ENCODE data around the gene TP53TG5.

The TP53TG5 gene

DNA sequence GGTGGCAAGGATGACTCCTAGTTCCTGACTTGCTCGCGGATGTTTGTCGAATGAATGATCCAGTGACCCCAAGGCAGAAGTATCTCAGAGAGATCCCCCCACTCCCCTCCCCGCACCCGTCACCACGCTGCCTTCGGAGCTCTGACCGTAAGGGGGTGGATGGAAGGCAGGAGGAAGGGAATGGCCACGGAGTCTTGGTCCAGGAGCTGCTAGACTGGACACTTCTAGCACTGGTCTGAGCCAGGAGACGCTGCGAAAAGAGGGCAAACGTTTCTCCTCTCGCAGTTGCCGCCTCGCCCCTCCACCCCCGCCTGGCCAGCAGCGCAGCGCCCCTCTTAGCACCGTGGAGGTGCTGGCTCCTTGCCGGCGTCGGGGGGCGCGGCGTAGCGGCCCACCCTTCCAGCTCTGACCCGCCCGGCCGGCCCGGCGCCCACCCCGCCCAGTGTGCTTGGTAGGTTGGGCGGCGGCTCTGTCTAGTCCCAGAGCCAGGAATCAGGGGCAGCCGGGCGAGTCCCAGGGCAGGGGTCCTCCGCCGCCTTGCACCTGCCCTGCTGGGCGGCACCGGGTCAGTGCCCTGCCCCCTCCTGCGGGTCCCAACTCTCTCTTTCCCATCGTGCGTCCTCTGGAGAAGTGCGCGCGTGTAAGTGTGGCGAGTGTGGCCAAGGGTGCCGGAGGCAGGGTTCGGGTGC, 27.6 kb upstream of the TP53TG5 start:
- no peak for DNase-seq (ENCODE audit: low spot score)

DNA sequence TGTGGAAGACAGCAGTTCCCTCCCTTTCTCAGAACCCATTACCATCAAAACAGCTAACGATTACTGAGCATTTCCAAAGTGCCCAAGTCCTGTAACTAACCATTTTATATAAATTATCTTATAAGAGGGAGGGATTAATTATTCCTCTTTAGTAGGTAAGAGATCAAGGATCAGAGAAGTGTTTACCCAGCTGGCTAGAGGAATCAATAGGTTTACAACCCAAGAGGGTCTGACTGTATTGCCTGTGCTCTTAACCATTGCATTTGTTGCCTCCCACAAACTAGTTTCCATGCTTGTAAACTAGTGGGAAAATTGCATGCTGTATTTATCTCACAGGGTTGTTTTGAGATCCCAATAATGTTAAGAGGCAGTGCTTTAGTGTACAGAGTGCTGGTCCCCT, 26.3 kb upstream of the TP53TG5 start:
- no peak for DNase-seq (ENCODE audit: low spot score)

DNA sequence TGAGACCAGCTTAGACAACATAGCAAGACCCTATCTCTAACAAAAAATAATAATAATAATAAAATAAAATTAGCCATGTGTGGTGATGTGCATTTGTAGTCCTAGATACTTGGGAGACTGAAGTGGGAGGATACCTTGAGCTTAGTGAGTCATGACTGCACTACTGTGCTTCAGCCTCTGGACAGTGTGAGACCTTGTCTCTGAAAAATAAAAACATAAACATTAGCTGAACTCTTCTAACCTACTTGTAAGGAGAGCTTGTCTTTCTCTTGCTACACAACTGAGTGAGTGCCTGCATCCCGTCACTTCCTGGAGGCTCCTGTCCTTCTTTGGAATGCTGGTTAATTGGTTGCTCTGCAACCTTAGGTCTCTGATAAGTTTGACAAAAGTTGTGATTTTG, 24.8 kb upstream of the TP53TG5 start:
- DNase-seq (ENCODE audit: low spot score), result no peak

DNA sequence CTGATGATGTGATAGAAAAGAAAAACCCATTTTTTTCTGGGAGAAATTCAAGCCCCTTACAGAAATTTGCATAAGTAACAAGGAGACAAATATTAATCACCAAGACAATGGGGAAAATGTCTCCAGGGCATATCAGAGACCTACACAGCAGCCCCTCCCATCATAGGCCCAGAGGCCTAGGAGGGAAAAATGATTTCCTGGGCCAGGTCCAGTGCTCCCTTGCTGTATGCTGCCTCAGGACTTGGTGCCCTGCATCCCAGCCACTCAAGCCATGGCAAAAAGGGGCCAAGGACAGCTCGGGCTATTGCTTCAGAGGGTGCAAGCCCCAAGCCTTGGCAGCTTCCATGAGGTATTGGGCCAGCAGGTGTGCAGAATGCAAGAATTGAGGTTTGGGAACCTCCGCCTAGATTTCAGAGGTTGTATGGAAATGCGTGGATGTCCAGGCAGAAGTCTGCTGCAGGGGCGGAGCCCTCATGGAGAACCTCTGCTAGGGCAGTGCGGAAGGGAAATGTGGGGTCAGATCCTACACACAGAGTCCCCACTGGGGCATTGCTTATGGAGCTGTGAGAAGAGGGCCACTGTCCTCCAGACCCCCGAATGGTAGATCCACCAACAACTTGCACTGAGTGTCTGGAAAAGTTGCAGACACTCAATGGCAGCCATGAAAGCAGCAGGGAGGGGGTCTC, 22.4 kb upstream of the TP53TG5 start:
- DNase-seq (ENCODE audit: low spot score), result no peak

DNA sequence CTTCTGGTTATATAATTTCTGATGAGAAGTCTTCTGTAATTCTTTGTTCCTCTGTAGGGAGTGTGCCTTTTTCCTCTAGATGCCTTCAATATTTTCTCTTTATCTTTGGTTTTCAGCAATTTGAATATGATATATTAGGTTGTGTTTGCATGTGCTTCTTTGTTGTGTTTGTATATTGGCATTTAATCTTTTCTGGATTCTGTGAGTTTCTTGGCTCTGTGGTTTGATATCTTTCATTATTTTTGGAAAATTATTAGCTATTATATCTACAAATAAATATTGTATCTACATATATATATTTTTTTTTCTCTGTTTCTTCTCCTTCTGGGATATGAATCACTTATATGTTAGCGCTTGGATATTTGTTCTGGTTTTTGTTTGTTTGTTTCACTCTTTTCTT, 20.9 kb upstream of the TP53TG5 start:
- DNase-seq (ENCODE audit: low spot score), result no peak

DNA sequence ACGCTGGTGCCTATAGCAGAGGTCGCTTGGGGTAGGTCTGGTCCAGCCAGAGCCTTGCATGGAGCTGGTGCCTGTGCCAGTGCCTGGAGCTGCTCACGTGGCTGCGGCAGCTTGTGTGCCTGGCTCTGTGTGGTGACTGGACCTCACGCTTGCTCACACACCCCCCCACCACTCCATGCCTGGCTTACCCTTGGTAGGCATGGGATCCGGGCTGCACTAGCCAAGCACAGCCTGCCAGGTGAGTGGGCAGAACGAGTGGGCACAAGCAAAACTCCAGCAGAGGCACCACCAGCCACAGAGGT, 16.9 kb upstream of the TP53TG5 start:
- no peak for DNase-seq (ENCODE audit: low spot score)

DNA sequence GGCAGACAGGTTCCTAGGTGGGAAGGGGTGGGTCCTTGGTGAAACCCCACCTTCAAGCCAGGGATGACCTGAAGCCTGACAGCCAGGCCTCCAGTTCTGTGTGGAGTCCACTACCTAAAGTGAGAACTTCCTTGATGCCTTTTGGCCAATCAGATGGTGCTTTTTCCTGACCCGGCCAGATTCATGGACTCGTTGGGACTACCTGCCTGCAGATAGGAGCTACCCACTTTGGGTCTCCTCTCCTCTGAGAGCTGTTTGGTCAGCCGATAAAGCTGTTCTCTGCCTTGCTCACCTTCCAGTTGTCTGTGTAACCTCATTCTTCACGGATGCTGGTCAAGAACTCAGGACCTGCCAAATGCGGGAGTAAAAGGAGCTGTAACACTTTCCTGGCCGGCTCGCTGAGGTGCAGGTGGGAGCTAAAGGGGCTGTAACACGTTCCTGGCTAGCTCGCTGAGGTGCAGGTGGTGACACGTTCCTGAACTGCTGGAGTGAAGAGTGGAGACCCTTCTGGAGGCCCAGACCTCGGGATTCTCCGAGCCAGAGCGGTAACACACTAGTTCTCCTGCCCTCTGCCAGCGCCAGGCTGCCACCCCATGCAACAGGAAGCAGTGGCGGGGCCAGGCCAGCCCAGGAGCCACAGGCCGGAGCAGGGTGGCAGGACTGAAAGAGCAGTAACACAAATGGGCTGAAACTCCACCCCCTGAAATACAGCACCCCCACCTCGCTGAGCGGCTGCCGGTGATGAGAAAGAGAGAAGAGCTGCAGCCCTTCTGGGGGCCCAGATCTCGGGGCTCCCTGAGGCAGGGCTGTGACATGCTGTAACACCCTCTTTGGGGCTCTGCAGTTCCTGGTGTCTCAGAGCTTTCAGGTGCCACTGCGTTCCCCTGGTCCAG, 16.3 kb upstream of the TP53TG5 start:
- DNase-seq (ENCODE audit: low spot score), result no peak

DNA sequence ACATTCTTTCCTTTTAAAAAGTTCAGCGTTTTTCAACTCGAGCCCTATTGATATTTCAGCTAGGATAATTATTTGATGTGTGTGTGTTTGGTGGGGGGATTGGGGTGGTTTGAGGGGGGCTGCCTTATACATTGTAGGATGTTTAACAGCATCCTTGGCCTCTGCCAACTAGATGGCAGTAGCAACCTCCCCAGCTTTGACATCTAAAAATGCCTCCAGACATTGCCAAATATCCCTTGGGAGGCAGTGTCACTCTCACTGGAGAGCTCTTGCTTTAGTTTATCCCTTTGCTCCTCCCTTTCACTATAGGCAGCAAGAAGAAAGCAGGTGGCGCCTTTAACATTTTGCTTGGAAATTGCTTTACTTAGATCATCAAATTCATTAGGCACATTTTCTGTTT, 14.6 kb upstream of the TP53TG5 start:
- DNase-seq (ENCODE audit: low spot score), result no peak

DNA sequence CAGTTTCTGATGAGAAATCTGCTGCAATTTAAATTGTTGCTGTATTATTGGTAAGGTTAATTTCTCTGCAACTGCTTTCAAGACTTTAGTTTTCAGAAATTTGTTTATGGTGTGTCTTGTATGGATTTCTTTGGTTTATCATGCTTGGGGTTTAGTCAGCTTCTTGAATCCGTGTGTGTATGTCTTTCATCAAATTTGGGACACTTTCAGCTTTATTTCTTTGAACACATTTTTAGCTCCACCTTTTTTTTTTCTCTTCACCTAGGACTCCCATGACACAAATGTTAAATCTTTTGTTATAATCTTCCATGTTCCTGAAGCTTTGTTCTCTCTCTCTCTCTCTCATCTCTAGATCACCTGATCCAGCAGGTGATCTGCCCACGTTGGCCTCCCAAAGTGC, 13.4 kb upstream of the TP53TG5 start:
- DNase-seq (ENCODE audit: low spot score), result no peak

DNA sequence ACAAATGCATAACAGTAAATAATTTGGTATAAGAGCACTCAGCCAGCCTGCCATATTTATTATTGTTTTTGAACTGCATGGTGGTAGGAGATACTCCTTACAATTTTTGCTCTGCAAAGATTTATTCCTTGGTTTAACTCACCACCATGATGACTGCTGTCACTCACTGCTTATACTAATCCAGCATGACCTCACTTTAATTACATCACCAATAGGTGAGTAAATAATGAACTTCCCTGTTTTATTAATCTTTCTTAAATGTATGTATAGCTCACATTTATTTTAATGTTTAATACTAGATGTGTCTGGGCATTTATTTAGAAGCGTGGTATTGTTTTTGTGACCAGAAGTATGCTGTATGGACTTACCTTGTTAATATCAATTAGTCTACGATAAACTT, 12.8 kb upstream of the TP53TG5 start:
- no peak for DNase-seq (ENCODE audit: low spot score)

DNA sequence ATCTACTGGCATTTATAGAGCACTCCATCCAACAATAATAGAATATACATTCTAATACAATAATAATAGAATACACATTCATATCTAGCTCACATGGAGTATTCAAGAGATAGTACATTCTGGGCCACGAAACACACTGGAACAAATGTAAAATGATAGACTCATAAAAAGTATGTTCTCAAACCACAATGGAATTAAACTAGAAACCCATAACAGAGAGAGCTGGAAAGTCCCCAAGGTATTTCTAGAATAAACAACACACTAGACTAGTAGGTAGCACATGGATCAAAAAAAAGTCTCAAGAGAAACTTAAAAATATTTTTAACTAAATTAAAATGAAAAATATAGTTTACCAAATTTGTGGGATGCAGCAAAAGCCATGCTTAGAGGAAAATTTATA, 9.1 kb upstream of the TP53TG5 start:
- DNase-seq (ENCODE audit: low spot score), result no peak

DNA sequence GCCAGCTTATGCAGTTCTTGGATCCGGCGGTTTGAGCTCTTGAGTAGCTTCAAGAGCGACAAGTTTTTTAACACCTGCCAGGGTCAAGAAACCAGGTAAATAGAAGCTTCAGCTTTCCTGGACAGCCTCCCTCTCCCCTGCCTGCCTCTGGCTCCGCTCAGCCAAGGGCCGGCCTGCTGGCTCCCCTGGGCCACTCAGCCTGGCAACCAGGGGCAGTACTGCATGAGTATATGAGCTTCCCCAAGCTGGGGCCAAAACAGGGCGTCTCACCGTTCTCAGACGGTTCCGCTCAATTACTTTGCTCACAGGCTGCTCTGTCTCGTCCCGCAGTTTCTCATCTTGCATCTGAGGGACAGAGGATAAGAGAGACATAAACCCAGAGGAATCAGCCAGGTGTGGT, 856 bp downstream of the TP53TG5 start:
- no peak for DNase-seq (ENCODE audit: low spot score)

DNA sequence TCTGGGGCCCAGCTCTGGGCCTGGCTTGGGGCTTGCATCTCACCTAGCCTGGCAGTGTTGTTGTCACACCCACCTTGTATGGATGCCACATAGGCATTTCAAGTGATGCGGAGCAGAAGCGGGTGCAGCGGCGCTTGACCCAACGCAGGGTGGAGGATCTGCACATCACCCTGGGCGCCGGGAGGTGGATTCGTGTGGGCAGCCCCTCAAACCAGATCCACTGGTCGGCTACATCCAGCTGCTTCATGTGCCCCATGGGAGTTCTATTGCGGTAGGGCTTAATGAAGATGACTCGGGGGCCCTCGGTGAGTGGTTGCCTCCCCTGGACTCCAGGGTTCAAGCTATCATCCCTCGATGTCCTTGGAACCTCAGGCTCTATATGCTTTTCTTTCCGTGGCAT, 3.2 kb downstream of the TP53TG5 start:
- no peak for DNase-seq (ENCODE audit: low spot score)

DNA sequence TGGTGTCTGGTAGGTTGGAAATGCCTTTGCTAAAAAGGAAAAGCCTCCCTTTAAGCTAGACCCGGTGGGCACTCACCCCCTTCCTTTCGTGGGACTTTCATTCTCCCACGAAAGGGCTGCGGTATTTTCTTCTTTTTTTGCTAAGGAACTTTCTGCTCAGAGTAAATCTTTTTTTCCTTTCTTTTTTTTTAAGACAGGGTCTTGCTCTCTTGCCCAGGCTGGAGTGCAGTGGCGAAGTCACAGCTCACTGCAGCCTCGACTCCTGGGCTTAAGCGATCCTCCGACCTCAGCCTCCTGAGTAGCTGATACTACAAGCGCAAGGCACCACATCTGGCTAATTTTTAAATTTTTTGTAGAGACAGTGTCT, 4.0 kb downstream of the TP53TG5 start:
- no peak for DNase-seq (ENCODE audit: low spot score)

DNA sequence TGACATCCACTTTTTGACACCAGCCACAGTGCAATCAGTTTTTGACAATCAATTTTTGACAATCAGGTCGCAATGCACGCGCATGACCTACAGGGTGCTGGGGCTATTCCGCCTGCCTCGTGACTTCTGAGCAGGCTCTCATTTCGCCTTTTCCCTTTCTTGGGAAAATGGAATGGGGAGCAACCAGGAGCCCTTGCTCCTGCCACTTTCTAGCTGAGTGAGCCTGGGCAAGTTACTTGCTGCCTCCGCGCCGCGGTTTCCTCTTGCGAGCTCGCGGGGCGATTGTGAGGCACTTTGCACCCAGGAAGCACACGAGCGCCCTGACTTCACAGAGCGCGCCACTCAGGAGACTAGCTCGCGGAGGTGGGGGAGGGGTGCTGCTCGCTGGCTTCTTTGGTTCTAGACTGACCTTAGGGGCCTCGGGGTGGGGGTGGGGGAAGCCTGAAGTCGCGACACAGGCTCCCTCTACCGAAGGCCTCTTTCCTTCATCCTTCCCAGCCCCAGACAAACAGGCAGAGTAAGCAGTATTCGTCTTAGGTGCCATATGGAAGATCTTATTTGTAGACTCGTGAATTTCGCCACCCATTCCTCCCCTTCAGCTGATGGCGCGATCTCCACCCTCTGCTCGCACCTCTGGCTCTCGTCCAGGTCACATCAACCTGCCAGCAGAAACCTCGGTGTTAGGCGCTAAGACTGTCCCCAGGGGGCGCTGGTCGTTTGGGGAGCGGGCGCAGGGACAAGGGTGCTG, 4.6 kb downstream of the TP53TG5 start:
- DNase-seq (ENCODE audit: low spot score), result peak; percentile 89

DNA sequence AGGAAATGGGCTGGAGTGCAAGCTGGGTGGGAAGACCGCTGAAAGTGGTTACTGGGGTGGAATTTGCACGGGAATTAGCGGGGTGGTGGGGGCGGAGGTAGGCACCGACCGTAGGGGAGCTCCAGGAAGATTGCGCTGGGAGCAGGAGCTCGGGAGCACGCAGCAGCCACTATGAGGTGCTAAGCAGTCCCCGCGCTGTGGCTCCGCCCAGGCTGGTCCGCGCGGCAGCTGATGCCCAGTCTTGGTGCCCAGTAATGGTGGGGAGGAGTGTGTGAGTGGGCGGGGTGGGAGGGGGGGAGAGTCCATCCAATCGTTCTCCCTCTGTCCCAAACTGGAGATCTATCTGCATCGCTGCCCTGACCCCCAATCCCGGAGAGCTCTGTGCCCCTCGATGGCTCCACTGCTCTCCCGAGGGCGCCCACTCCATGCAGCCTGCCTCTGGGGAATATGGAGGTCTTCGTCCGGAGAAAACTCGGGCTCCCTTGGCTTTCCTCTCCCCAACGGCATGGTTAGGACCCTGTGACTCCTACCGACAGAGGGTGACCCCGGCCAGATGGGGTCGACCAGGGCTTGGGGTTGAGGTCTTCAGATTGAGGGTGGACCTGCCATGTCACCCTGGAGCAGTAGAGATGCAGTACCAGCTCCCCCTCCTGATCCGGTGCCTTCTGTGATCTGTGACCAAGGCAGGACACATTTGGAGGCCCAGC, 5.3 kb downstream of the TP53TG5 start:
- no peak for DNase-seq (ENCODE audit: low spot score)

DNA sequence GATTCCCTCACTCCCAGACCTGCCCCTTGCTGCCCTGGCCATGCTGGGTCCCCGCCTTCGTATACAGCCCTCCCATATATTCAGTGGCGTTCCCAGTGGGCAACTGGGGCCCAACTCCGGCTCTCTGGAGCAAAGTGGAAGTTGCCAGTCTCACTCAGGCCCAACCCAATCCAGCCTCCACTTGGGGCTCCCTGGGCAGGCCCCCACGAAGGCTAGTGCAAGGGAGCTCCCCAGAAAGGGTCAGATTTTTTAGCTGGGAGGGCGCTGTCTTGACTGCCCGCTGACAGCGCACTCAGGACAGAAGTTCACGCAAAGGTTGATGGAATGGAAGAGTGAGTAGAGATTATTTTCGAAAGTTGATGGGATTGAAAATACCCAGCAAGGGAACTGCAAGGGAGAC, 5.9 kb downstream of the TP53TG5 start:
- no peak for DNase-seq (ENCODE audit: low spot score)

DNA sequence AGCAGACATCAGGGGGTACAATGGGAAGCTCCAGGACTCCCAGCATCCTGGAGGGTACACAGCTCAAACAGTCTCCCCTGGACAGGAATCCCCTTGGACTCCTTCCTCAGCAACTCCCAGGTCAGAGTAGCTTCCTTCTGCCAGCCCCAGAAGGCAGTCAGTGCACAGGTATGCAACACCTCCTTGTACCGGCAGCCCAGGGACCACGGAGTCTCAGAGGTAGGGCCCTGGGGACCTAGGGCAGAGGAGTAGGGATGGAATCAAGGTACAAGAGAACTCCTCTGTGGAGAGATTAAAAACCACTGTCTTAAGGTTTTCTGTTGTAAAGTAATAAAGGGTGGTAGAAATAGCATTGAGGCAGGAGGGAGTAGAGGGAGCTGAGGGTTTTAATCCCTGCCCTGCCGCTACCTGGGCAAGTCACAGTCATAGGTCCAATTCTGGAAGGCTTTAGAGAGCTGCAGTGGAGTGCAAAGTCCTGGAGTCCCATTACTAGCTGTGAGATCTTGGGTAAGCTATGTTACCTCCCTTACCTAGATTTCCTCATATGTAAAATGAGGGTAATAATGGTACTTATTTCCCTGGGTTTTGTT, 7.5 kb downstream of the TP53TG5 start:
- DNase-seq (ENCODE audit: low spot score), result no peak

DNA sequence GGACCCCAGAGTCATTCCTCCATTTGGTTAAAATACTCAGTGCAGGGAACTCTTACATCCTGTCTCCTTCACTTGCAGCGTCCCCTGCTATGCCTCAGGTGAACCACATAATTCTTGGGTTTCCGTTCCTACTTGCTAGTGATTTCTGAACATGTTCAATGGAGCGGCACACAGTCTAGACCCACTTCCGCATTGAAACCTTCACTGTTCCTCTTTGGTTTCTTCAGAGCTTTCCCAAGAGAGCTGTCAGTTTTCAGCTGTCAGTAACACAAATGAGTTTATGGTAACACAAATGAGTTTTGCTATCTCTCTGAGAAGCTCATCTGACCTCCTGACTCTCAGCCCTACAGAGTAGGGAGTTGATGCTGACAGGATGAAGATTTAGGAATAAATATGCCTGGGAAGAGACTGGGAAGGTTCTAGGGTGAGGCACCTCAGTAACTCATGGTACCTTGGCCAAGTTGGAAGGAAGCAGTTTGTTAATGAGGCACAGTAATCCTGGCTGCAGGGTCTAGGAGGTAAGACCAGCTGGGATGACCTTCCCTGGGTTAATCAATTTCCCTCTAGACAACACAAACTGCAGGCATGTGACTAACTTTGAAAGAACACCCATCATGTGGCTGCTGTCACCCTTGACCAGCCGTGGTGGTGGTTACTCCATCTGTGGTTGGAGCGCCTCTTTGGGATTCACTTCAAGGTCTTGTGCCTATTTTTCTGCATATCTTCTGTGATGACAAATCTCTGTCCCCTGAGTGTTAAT, 9.7 kb downstream of the TP53TG5 start:
- DNase-seq (ENCODE audit: low spot score), result no peak

DNA sequence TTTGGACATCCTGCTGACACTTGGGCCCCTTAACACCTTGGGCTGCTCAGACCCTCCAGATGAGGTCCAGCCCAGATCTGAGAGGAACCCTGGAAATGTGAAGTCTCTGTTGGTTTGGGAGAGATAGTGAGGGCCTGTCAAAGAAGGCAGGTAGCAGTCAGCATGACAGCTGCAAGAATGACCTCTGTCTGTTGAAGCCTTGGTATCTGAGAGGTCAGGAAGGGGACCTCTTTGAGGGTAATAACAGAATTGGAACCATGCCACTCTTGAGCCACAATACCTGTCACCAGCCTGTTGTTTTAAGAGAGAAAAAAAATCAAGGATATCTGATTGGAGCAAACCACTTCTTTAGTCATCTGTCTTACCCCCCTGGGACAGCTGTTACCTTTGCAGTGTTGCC, 11.0 kb downstream of the TP53TG5 start:
- no peak for DNase-seq (ENCODE audit: low spot score)

DNA sequence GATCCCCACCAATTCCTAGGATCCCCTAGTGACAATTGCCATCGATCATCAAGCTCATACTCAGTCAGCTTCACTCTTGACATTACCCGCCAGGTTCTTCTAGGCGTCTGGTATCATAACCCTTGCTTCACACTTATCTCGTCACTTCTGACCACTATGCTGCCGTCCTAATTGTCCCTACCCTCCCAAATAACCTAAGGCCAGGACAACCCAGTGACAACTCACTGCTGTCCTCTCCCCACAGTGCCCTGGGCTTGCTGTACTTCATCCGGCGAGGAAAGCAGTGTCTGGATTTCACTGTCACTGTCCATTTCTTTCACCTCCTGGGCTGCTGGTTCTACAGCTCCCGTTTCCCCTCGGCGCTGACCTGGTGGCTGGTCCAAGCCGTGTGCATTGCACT, 11.5 kb downstream of the TP53TG5 start:
- no peak for DNase-seq (ENCODE audit: low spot score)
